Kidney (tissue), 14 donors: Measurements from ENCODE around the gene SRPRA. TPM values are rescaled to one million over a fixed set of nuclear protein-coding genes. Genes with fewer than 3 reads are reported as not detected.
"Not testable (repeated sequence)": the region's sequence is repeated elsewhere in the genome, so short reads cannot be mapped to it uniquely, and the experiment has no call there.

Experiments
- DNase-seq, 5 donors: peaks; one replicate each; pipeline ENCODE4 v3.0.0-alpha.2; 2013 to 2020
- FAIRE-seq: peaks from 2 replicates; lab custom pipeline; 2012; peaks lifted over from hg19 to GRCh38; lab: Jason Lieb, UNC
- H3K27ac ChIP-seq, 2 donors: one replicate each; pipeline ENCODE4 v1.7.0; 2013; ENCODE audit warnings: low read depth in 2 of 2, low read length in 2 of 2, inconsistent platforms in 1 of 2
- H3K27me3 ChIP-seq: one replicate; pipeline ENCODE4 v1.7.1; 2013; ENCODE audit warnings: low read length, inconsistent platforms; ENCODE audit not compliant: control insufficient read depth, insufficient read depth
- H3K36me3 ChIP-seq, 3 donors: one replicate each; pipeline versions ENCODE4 v1.7.0 to v1.7.1; 2013; ENCODE audit warnings: low read length in 3 of 3, control low read depth in 1 of 3, inconsistent platforms in 1 of 3; ENCODE audit not compliant: insufficient read depth in 3 of 3, control insufficient read depth in 2 of 3
- H3K4me1 ChIP-seq, 3 donors: one replicate each; pipeline versions ENCODE4 v1.7.0 to v1.7.1; 2013; ENCODE audit warnings: low read length in 3 of 3, inconsistent platforms in 1 of 3, low read depth in 1 of 3; ENCODE audit not compliant: control insufficient read depth in 2 of 3, insufficient read depth in 2 of 3
- H3K4me3 ChIP-seq, 3 donors: one replicate each; pipeline versions ENCODE4 v1.7.0 to v1.8.1; 2013; ENCODE audit warnings: low read length in 3 of 3, control low read depth in 1 of 3, inconsistent platforms in 1 of 3
- H3K9ac ChIP-seq, 3 donors: one replicate each; pipeline versions ENCODE4 v1.7.0 to v1.7.1; 2013; ENCODE audit warnings: low read length in 3 of 3, control low read depth in 1 of 3, inconsistent platforms in 1 of 3
- H3K9me3 ChIP-seq, 3 donors: one replicate each; pipeline versions ENCODE4 v1.7.0 to v1.7.1; 2013; ENCODE audit warnings: low read length in 3 of 3, control low read depth in 1 of 3, inconsistent platforms in 1 of 3; ENCODE audit not compliant: control insufficient read depth in 2 of 3, insufficient read depth in 1 of 3
- intact Hi-C: fragments of 100-400 bp; cut with DNase I; formaldehyde crosslinking; loops from one replicate; pipeline ENCODE4 v1.11.1; 2022
- polyA plus RNA-seq: library from polyadenylated mRNA; stranded (reverse); fragments of 350-450 nt; fragmentation: Illumina TruSeq; extraction: RNeasy Lipid Tissue Mini Kit (QIAGEN cat#74804); gene quantifications from one replicate; pipeline ENCODE4 v1.2.3, GENCODE V29; 2014; ENCODE audit warnings: low read depth, low replicate concordance; ENCODE audit not compliant: insufficient read depth
- total RNA-seq: library from RNA; stranded (reverse); fragmentation: NEBNext Ultra II Directional; extraction: Animal tissue kit (Norgen Biotek cat#: 25700); gene quantifications from one replicate; pipeline ENCODE4 v1.2.1, GENCODE V29; 2021
- TF ChIP-seq, protein P1 (sequence below): IDR thresholded peaks from 3 replicates; pipeline ENCODE4 v1.5.1; 2012; ENCODE audit warnings: mild to moderate bottlenecking, moderate library complexity, borderline replicate concordance; ENCODE audit not compliant: insufficient read depth; ENCODE audit errors: extremely low read depth
- donor health status: control.
- donor health status: control.
- donor health status: control.
- donor health status: control.
- donor health status: control.
- donor health status: DM: yes; HTN: yes; CAD: no.
- donor health status: Normal renal cell carcinoma (clear cell type).

SRPRA gene
- total and polyA plus RNA-seq, 2 donors from 2014 or later = 55.2 to 116 TPM

GRCh38 chr11:126256216-126256615 is 12.5 kb downstream of the SRPRA start:
- H3K27ac ChIP-seq = no peak overlapping the region
- no peaks in the 10 kb centered on the region for H3K4me1 ChIP-seq
- H3K9me3 ChIP-seq = no peaks in the 10 kb centered on the region
- TF ChIP-seq, protein P1, sequence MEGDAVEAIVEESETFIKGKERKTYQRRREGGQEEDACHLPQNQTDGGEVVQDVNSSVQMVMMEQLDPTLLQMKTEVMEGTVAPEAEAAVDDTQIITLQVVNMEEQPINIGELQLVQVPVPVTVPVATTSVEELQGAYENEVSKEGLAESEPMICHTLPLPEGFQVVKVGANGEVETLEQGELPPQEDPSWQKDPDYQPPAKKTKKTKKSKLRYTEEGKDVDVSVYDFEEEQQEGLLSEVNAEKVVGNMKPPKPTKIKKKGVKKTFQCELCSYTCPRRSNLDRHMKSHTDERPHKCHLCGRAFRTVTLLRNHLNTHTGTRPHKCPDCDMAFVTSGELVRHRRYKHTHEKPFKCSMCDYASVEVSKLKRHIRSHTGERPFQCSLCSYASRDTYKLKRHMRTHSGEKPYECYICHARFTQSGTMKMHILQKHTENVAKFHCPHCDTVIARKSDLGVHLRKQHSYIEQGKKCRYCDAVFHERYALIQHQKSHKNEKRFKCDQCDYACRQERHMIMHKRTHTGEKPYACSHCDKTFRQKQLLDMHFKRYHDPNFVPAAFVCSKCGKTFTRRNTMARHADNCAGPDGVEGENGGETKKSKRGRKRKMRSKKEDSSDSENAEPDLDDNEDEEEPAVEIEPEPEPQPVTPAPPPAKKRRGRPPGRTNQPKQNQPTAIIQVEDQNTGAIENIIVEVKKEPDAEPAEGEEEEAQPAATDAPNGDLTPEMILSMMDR = no peak
- FAIRE-seq = no peak
- peaks cover 5 to 13% (median 13%) of the 10 kb centered on the region in 3 donors for H3K36me3 ChIP-seq
- intact Hi-C loops = no loop called here
- H3K4me3 ChIP-seq = no peak overlapping the region
- H3K9ac ChIP-seq = no peak overlapping the region
- H3K27me3 ChIP-seq = no peaks in the 10 kb centered on the region
- DNase-seq = no peak

DNA sequence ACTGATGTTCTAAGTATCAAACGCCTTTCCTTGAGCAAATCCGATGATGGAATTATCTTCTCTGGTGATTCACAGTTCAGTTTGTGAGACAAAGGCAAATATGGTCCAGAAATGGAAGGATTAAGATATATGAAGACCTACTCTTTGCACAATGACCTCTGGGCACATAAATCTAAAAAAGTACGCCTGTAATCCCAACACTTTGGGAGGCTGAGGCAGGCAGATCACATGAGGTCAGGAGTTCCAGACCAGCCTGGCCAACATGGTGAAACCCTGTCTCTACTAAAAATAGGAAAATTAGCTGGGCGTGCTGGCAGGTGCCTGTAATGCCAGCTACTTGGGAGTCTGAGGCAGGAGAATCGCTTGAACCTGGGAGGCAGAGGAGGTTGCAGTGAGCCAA is 13.2 kb downstream of the SRPRA start:
- H3K36me3 ChIP-seq = peaks cover 5 to 13% (median 9%) of the 10 kb centered on the region in 3 donors
- H3K9me3 ChIP-seq, H3K9ac ChIP-seq, FAIRE-seq, DNase-seq, intact Hi-C loops, H3K4me1 ChIP-seq, H3K4me3 ChIP-seq, H3K27ac ChIP-seq, H3K27me3 ChIP-seq: not testable (repeated sequence)

GRCh38 chr11:126254819-126255218 is 13.9 kb downstream of the SRPRA start:
- Histone ChIP-seq H3K4me3 (no peak overlapping the region), H3K9ac (no peak overlapping the region), H3K4me1 (no peaks in the 10 kb centered on the region), H3K27me3 (no peaks in the 10 kb centered on the region), H3K36me3 (peaks cover 5 to 13% (median 9%) of the 10 kb centered on the region in 3 donors), H3K27ac (no peak overlapping the region), H3K9me3 (no peaks in the 10 kb centered on the region)
- FAIRE-seq (no peak), DNase-seq (no peak)
- TF ChIP-seq, protein P1 = no peak
- intact Hi-C loops = no loop called here

DNA sequence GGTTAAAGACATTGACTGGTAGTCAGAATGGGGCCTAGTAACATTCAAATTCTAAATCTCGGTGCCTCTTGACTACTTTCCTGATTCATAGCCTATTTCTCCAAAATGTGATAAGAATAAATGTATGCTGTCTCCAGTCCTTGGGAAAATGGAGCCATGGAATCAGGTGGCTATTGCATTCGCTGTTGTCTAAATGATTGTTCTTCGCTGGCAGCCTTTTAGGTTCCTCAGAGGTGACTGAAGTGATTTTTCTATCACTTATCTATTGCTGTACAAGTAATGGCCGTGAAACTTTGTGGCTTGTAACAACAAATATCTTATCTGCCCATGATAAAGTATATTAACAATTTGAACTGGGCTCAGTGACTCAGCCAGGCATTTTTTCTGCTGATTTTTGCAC is 15.4 kb downstream of the SRPRA start:
- no peak for FAIRE-seq
- H3K36me3 ChIP-seq = peaks cover 5 to 13% (median 9%) of the 10 kb centered on the region in 3 donors
- no peaks in the 10 kb centered on the region for H3K27me3 ChIP-seq

More for the DNA sequence above, 15.4 kb downstream of the SRPRA start:
- DNase-seq = no peak
- Histone ChIP-seq H3K4me3 (no peak overlapping the region), H3K4me1 (no peaks in the 10 kb centered on the region), H3K9ac (no peak overlapping the region), H3K27ac (no peak overlapping the region), H3K9me3 (no peaks in the 10 kb centered on the region)
- intact Hi-C loops = no loop called here
- TF ChIP-seq, protein P1 = no peak
